Hepatocyte (in vitro differentiated cells): ENCODE measurements around the gene WDR73. TPM values are rescaled to one million over a fixed set of nuclear protein-coding genes. Genes with fewer than 3 reads are reported as not detected.

Experiments
- DNase-seq: peaks from one replicate; pipeline ENCODE4 v3.0.0-alpha.2; 2016; ENCODE audit warnings: low spot score
- H2AFZ ChIP-seq: fragments of 200-600 bp; sonication (generic); 2 replicates; pipeline ENCODE4 v1.6.0; 2016; ENCODE audit warnings: antibody characterized with exemption, mild to moderate bottlenecking
- H3K27ac ChIP-seq: fragments of 200-600 bp; sonication (generic); 2 replicates; pipeline ENCODE4 v1.5.1; 2016; ENCODE audit warnings: mild to moderate bottlenecking
- H3K27me3 ChIP-seq: fragments of 200-600 bp; sonication (generic); 2 replicates; pipeline ENCODE4 v1.6.1; 2016
- H3K36me3 ChIP-seq: fragments of 200-600 bp; sonication (generic); replicated peaks from 2 replicates; pipeline ENCODE4 v1.5.1; 2016; ENCODE audit warnings: low read depth; ENCODE audit not compliant: insufficient read depth
- H3K4me1 ChIP-seq: fragments of 200-600 bp; sonication (generic); 2 replicates; pipeline ENCODE4 v1.5.1; 2016; ENCODE audit warnings: mild to moderate bottlenecking, moderate library complexity; ENCODE audit not compliant: insufficient read depth
- H3K4me2 ChIP-seq: fragments of 200-600 bp; sonication (generic); 2 replicates; pipeline ENCODE4 v1.6.0; 2016
- H3K4me3 ChIP-seq: fragments of 200-600 bp; sonication (generic); 2 replicates; pipeline ENCODE4 v1.5.1; 2016; ENCODE audit warnings: mild to moderate bottlenecking
- H3K79me2 ChIP-seq: fragments of 200-600 bp; sonication (generic); 2 replicates; pipeline ENCODE4 v1.6.0; 2017; ENCODE audit warnings: mild to moderate bottlenecking
- H3K9me2 ChIP-seq: fragments of 200-600 bp; sonication (generic); replicated peaks from 2 replicates; pipeline ENCODE4 v1.6.0; 2017; ENCODE audit warnings: mild to moderate bottlenecking; ENCODE audit not compliant: insufficient read depth
- H3K9me3 ChIP-seq: fragments of 200-600 bp; sonication (generic); 2 replicates; pipeline ENCODE4 v1.5.1; 2016; ENCODE audit warnings: low read depth, mild to moderate bottlenecking
- H4K20me1 ChIP-seq: fragments of 200-600 bp; sonication (generic); 2 replicates; pipeline ENCODE4 v1.6.0; 2016; ENCODE audit warnings: mild to moderate bottlenecking; ENCODE audit not compliant: insufficient read depth, poor library complexity, severe bottlenecking
- EZH2 ChIP-seq: fragments of 200-600 bp; sonication (generic); IDR thresholded peaks from 2 replicates; pipeline ENCODE4 v1.6.1; 2016; ENCODE audit warnings: antibody characterized with exemption, mild to moderate bottlenecking, borderline replicate concordance
- EZH2phosphoT487 ChIP-seq: fragments of 200-600 bp; sonication (generic); IDR thresholded peaks from one replicate; pipeline ENCODE4 v1.6.1; 2018; ENCODE audit warnings: antibody characterized with exemption, mild to moderate bottlenecking, low read depth, moderate library complexity; ENCODE audit not compliant: unreplicated experiment, severe bottlenecking
- WGBS: methylation state at CpG from one replicate; pipeline ENCODE4 v1.1.6; 2016; ENCODE audit warnings: low lambda C conversion rate; ENCODE audit errors: missing lambda C conversion rate; 5-methylcytosine and 5-hydroxymethylcytosine counted together
- polyA plus RNA-seq: library from polyadenylated mRNA; unstranded; fragments of >200 nt; fragmentation: Nextera tagmentation; extraction: Ambion mirVana; gene quantifications from 2 replicates; pipeline ENCODE4 v1.2.1, GENCODE V29; 2016
- total RNA-seq: library from RNA; depleted of rRNA; stranded (reverse); fragments of >200 nt; gene quantifications from 2 replicates; pipeline ENCODE4 v1.2.3, GENCODE V29; 2014
- TF ChIP-seq, protein P1 (sequence below): fragments of 200-600 bp; sonication (generic); IDR thresholded peaks from 2 replicates; pipeline ENCODE4 v1.5.1; 2016; ENCODE audit warnings: antibody characterized with exemption, mild to moderate bottlenecking; ENCODE audit not compliant: poor library complexity

WDR73 gene
- total and polyA plus RNA-seq, 2 experiments from 2014 or later = 30.3 to 31.4 TPM

GRCh38 chr15:84699538-84700191 lies 45.6 kb upstream of the WDR73 start:
- Histone ChIP-seq H3K27me3 (no peaks in the 10 kb centered on the region), H4K20me1 (peaks cover 53% of the 10 kb centered on the region), H3K4me1 (no peaks in the 10 kb centered on the region), H3K9me3 (no peaks in the 10 kb centered on the region), H2AFZ (no peak overlapping the region), H3K9me2 (no peaks in the 10 kb centered on the region), H3K79me2 (peaks cover 97% of the 10 kb centered on the region), H3K4me3 (no peak overlapping the region), H3K36me3 (no peaks in the 10 kb centered on the region), H3K27ac (no peak overlapping the region), H3K4me2 (no peak overlapping the region)
- DNase-seq = no peak
- TF ChIP-seq EZH2phosphoT487 = no peak
- TF ChIP-seq EZH2 = no peak
- TF ChIP-seq, protein P1, sequence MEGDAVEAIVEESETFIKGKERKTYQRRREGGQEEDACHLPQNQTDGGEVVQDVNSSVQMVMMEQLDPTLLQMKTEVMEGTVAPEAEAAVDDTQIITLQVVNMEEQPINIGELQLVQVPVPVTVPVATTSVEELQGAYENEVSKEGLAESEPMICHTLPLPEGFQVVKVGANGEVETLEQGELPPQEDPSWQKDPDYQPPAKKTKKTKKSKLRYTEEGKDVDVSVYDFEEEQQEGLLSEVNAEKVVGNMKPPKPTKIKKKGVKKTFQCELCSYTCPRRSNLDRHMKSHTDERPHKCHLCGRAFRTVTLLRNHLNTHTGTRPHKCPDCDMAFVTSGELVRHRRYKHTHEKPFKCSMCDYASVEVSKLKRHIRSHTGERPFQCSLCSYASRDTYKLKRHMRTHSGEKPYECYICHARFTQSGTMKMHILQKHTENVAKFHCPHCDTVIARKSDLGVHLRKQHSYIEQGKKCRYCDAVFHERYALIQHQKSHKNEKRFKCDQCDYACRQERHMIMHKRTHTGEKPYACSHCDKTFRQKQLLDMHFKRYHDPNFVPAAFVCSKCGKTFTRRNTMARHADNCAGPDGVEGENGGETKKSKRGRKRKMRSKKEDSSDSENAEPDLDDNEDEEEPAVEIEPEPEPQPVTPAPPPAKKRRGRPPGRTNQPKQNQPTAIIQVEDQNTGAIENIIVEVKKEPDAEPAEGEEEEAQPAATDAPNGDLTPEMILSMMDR = no peak
- 94% methylated on average over 8 of the region's 8 CpGs for WGBS

- 64% methylated on average over 1 of the region's 1 CpG for WGBS
- H3K9me3 ChIP-seq = no peaks in the 10 kb centered on the region
- no peak overlapping the region for H3K4me2 ChIP-seq
- no peaks in the 10 kb centered on the region for H3K4me1 ChIP-seq
- H4K20me1 ChIP-seq = peaks cover 49% of the 10 kb centered on the region
- no peak overlapping the region for H3K27ac ChIP-seq
- no peak overlapping the region for H3K4me3 ChIP-seq
- TF ChIP-seq EZH2phosphoT487 (no peak), EZH2 (no peak)
- TF ChIP-seq, protein P1 = no peak
- H2AFZ ChIP-seq = no peak overlapping the region
- H3K36me3 ChIP-seq = no peaks in the 10 kb centered on the region
- no peaks in the 10 kb centered on the region for H3K9me2 ChIP-seq
- H3K27me3 ChIP-seq = no peaks in the 10 kb centered on the region
- peaks cover 97% of the 10 kb centered on the region for H3K79me2 ChIP-seq
- DNase-seq = no peak
Observed at GRCh38 chr15:84697236-84697990, 43.3 kb upstream of the WDR73 start.

DNA sequence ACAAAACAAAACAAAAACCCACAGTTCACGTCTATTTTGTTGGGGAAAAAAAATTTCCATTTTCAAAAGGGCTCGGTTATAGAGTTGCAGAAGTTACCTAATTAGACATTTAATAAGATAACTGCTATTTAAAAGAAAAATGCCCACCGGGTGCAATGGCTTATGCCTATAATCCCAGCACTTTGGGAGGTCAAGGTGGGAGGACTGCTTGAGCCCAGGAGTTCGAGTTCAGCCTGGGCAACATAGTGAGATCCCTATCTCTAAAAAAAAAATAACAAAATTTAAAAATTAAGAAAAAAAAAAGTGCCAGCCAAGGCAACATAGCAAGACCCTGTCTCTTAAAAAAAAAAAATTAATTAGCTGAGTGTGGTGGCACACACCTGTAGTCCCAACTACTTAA lies 42.7 kb upstream of the WDR73 start:
- Histone ChIP-seq H3K79me2 (peaks cover 97% of the 10 kb centered on the region), H3K4me1 (no peaks in the 10 kb centered on the region), H3K27ac (no peak overlapping the region), H3K4me2 (no peak overlapping the region), H3K9me3 (no peaks in the 10 kb centered on the region), H2AFZ (no peak overlapping the region), H3K9me2 (no peaks in the 10 kb centered on the region), H4K20me1 (peaks cover 55% of the 10 kb centered on the region), H3K4me3 (no peak overlapping the region), H3K27me3 (no peaks in the 10 kb centered on the region), H3K36me3 (no peaks in the 10 kb centered on the region)
- WGBS = 91% methylated on average over 4 of the region's 4 CpGs
- TF ChIP-seq EZH2phosphoT487 = no peak
- TF ChIP-seq, protein P1 = no peak
- no peak for DNase-seq
